Natural killer cell treated with Interleukin-12 subunit alpha and Interleukin-12 subunit beta and Interleukin-15 and Interleukin-18, amount 100 ng/mL, for 72 hours (primary cell): ENCODE data around the gene RPL26. TPM values are rescaled to one million over a fixed set of nuclear protein-coding genes. Genes with fewer than 3 reads are reported as not detected.
"Not testable (repeated sequence)": the region's sequence is repeated elsewhere in the genome, so short reads cannot be mapped to it uniquely, and the experiment has no call there.

Experiments
- ATAC-seq, 2 donors: fragments of 150-1000 bp; cut with Tn5 transposase in 1 of 2; sonication (Bioruptor Pico), chemical (Tn5 transposase) in 1 of 2; 2 replicates each; pipeline ENCODE4 v1.10.0; 2021
- DNase-seq: peaks from one replicate; pipeline ENCODE4 v3.0.0; 2022; ENCODE audit warnings: low spot score
- H3K27ac Mint-ChIP-seq, 2 donors: 1 replicate in 1 of 2; 2 replicates in 1 of 2; pipeline ENCODE4 v1.8.0; 2022; ENCODE audit warnings: mixed read lengths in 2 of 2, mild to moderate bottlenecking in 1 of 2, moderate library complexity in 1 of 2
- H3K27me3 Mint-ChIP-seq, 2 donors: 1 replicate in 1 of 2; 2 replicates in 1 of 2; pipeline ENCODE4 v1.8.0; 2022; ENCODE audit warnings: mixed read lengths in 2 of 2
- H3K36me3 Mint-ChIP-seq: one replicate; pipeline ENCODE4 v1.8.0; 2022; ENCODE audit warnings: mixed read lengths
- H3K4me1 Mint-ChIP-seq, 2 donors: 1 replicate in 1 of 2; 2 replicates in 1 of 2; pipeline ENCODE4 v1.8.0; 2022; ENCODE audit warnings: low read depth in 2 of 2, mixed read lengths in 2 of 2, mild to moderate bottlenecking in 1 of 2
- H3K4me3 Mint-ChIP-seq: one replicate; pipeline ENCODE4 v1.8.0; 2022; ENCODE audit warnings: mixed read lengths
- H3K9me3 Mint-ChIP-seq: 2 replicates; pipeline ENCODE4 v1.8.0; 2022; ENCODE audit warnings: mixed read lengths
- total RNA-seq, 2 donors: library from RNA; stranded (reverse); gene quantifications; one replicate each; pipeline ENCODE4 v1.2.3, GENCODE V29; 2022

RPL26 gene
- total RNA-seq, 2 donors from 2014 or later = 884 to 1,221 TPM

GRCh38 chr17:8387914-8388651 is 5.1 kb upstream of the RPL26 start:
- H3K4me3 Mint-ChIP-seq = peak overlapping the region; percentile 51
- no peak for ATAC-seq

GRCh38 chr17:8386841-8387240 is 3.8 kb upstream of the RPL26 start:
- ATAC-seq (no peak), DNase-seq (no peak)
- Mint-ChIP-seq H3K27me3 (no peaks in the 10 kb centered on the region), H3K36me3 (peaks cover 15% of the 10 kb centered on the region), H3K27ac (no peak overlapping the region), H3K4me1 (peaks cover 48 to 49% of the 10 kb centered on the region in 2 donors), H3K4me3 (peak overlapping the region; percentile 49), H3K9me3 (no peaks in the 10 kb centered on the region)

More at GRCh38 chr17:8387914-8388651, 5.1 kb upstream of the RPL26 start:
- Mint-ChIP-seq H3K27ac (peak overlapping the region in 1 of 2 donors; percentile 46), H3K4me1 (peaks cover 40 to 42% of the 10 kb centered on the region in 2 donors), H3K9me3 (no peaks in the 10 kb centered on the region), H3K27me3 (no peaks in the 10 kb centered on the region), H3K36me3 (peaks cover 2% of the 10 kb centered on the region)
- no peak for DNase-seq

GRCh38 chr17:8384801-8385378 is 1.9 kb upstream of the RPL26 start:
- ATAC-seq = no peak
- peak overlapping the region; percentile 97 for H3K4me3 Mint-ChIP-seq
- peak overlapping the region; percentile 99 to 100 for H3K27ac Mint-ChIP-seq
- H3K9me3 Mint-ChIP-seq = no peaks in the 10 kb centered on the region
- H3K4me1 Mint-ChIP-seq = peaks cover 54 to 62% of the 10 kb centered on the region in 2 donors
- peaks cover 28% of the 10 kb centered on the region for H3K36me3 Mint-ChIP-seq
- H3K27me3 Mint-ChIP-seq = no peaks in the 10 kb centered on the region
- DNase-seq = no peak

- Mint-ChIP-seq H3K27me3 (no peaks in the 10 kb centered on the region), H3K36me3 (peaks cover 43% of the 10 kb centered on the region), H3K4me3 (peak overlapping the region; percentile 97), H3K9me3 (no peaks in the 10 kb centered on the region), H3K27ac (peak overlapping the region; percentile 99 to 100), H3K4me1 (peaks cover 43 to 59% of the 10 kb centered on the region in 2 donors)
- no peak for ATAC-seq
- DNase-seq = no peak
Measured at GRCh38 chr17:8382880-8383142, 182 bp downstream of the RPL26 start.

GRCh38 chr17:8382052-8382879 is 727 bp downstream of the RPL26 start:
- peaks cover 41 to 58% of the 10 kb centered on the region in 2 donors for H3K4me1 Mint-ChIP-seq
- peaks cover 48% of the 10 kb centered on the region for H3K36me3 Mint-ChIP-seq
- H3K27ac Mint-ChIP-seq = peak overlapping the region; percentile 99 to 100
- no peak for ATAC-seq
- no peak for DNase-seq
- no peaks in the 10 kb centered on the region for H3K27me3 Mint-ChIP-seq
- H3K9me3 Mint-ChIP-seq = no peaks in the 10 kb centered on the region
- H3K4me3 Mint-ChIP-seq = peak overlapping the region; percentile 97

GRCh38 chr17:8380049-8380448 is 2.9 kb downstream of the RPL26 start:
- H3K27ac Mint-ChIP-seq = peak overlapping the region in 1 of 2 donors; percentile 99
- peaks cover 60% of the 10 kb centered on the region for H3K36me3 Mint-ChIP-seq
- peak overlapping the region; percentile 97 for H3K4me3 Mint-ChIP-seq
- no peaks in the 10 kb centered on the region for H3K9me3 Mint-ChIP-seq
- H3K4me1 Mint-ChIP-seq = peaks cover 46 to 69% of the 10 kb centered on the region in 2 donors
- no peaks in the 10 kb centered on the region for H3K27me3 Mint-ChIP-seq
- ATAC-seq = no peak
- no peak for DNase-seq

- Mint-ChIP-seq H3K4me3 (peak overlapping the region; percentile 86), H3K27ac (peak overlapping the region; percentile 71 to 83), H3K4me1 (peaks cover 36 to 58% of the 10 kb centered on the region in 2 donors), H3K36me3 (peaks cover 58% of the 10 kb centered on the region)
- H3K27me3 Mint-ChIP-seq, DNase-seq, ATAC-seq, H3K9me3 Mint-ChIP-seq: not testable (repeated sequence)
Measured at GRCh38 chr17:8378117-8378516, 4.9 kb downstream of the RPL26 start.

- peaks cover 29 to 51% of the 10 kb centered on the region in 2 donors for H3K4me1 Mint-ChIP-seq
- no peaks in the 10 kb centered on the region for H3K27me3 Mint-ChIP-seq
- H3K36me3 Mint-ChIP-seq = peaks cover 51% of the 10 kb centered on the region
- peak overlapping the region; percentile 86 for H3K4me3 Mint-ChIP-seq
- ATAC-seq (no peak), DNase-seq (no peak)
- H3K9me3 Mint-ChIP-seq = no peaks in the 10 kb centered on the region
- peak overlapping the region; percentile 71 to 83 for H3K27ac Mint-ChIP-seq
Measured at GRCh38 chr17:8377422-8377821, 5.6 kb downstream of the RPL26 start.

GRCh38 chr17:8376271-8377067 is 6.5 kb downstream of the RPL26 start, which contains the start of gene KRABD2:
TSS of gene KRABD2 (minus strand) at chr17:8376704.
- peak within 1 kb of the TSS; percentile 86 for H3K4me3 Mint-ChIP-seq
- H3K4me1 Mint-ChIP-seq = peaks cover 29 to 49% of the 10 kb centered on the region in 2 donors
- no peaks in the 10 kb centered on the region for H3K9me3 Mint-ChIP-seq
- ATAC-seq (peak; percentile 99), DNase-seq (peak; percentile 92)
- peaks cover 45% of the 10 kb centered on the region for H3K36me3 Mint-ChIP-seq
- peak within 1 kb of the TSS; percentile 71 to 83 for H3K27ac Mint-ChIP-seq
- no peaks in the 10 kb centered on the region for H3K27me3 Mint-ChIP-seq

- peaks cover 24 to 44% of the 10 kb centered on the region in 2 donors for H3K4me1 Mint-ChIP-seq
- ATAC-seq = no peak
- H3K36me3 Mint-ChIP-seq = peaks cover 39% of the 10 kb centered on the region
Measured at GRCh38 chr17:8375738-8376259, 7.2 kb downstream of the RPL26 start.

GRCh38 chr17:8373856-8374255 is 9.1 kb downstream of the RPL26 start:
- H3K4me1 Mint-ChIP-seq = peaks cover 27% of the 10 kb centered on the region in 2 donors
- not testable (repeated sequence) for H3K27ac Mint-ChIP-seq, DNase-seq, H3K4me3 Mint-ChIP-seq, H3K9me3 Mint-ChIP-seq, H3K27me3 Mint-ChIP-seq, ATAC-seq
- H3K36me3 Mint-ChIP-seq = peaks cover 25% of the 10 kb centered on the region

More at GRCh38 chr17:8375738-8376259, 7.2 kb downstream of the RPL26 start:
- no peaks in the 10 kb centered on the region for H3K9me3 Mint-ChIP-seq
- no peak for DNase-seq
- no peaks in the 10 kb centered on the region for H3K27me3 Mint-ChIP-seq
- peak overlapping the region; percentile 86 for H3K4me3 Mint-ChIP-seq
- peak overlapping the region; percentile 71 to 83 for H3K27ac Mint-ChIP-seq

GRCh38 chr17:8372422-8372821 is 10.6 kb downstream of the RPL26 start:
- peaks cover 13% of the 10 kb centered on the region for H3K36me3 Mint-ChIP-seq
- H3K4me1 Mint-ChIP-seq = peaks cover 18 to 20% of the 10 kb centered on the region in 2 donors
- ATAC-seq = no peak
- no peak overlapping the region for H3K27ac Mint-ChIP-seq
- no peak for DNase-seq
- H3K4me3 Mint-ChIP-seq = no peak overlapping the region
- H3K27me3 Mint-ChIP-seq = no peaks in the 10 kb centered on the region
- no peaks in the 10 kb centered on the region for H3K9me3 Mint-ChIP-seq

- peaks cover 12 to 16% of the 10 kb centered on the region in 2 donors for H3K4me1 Mint-ChIP-seq
- H3K27ac Mint-ChIP-seq = no peak overlapping the region
- ATAC-seq (no peak), DNase-seq (no peak)
- H3K4me3 Mint-ChIP-seq = no peak overlapping the region
- no peaks in the 10 kb centered on the region for H3K27me3 Mint-ChIP-seq
- H3K36me3 Mint-ChIP-seq = peaks cover 8% of the 10 kb centered on the region
- no peaks in the 10 kb centered on the region for H3K9me3 Mint-ChIP-seq
Measured at GRCh38 chr17:8371786-8372185, 11.2 kb downstream of the RPL26 start.
